H1 (cell line): ENCODE results near the gene UGT2B7. TPM values are rescaled to one million over a fixed set of nuclear protein-coding genes. Genes with fewer than 3 reads are reported as not detected.

ENCODE experiments used
- CTCF ChIA-PET: fragments of 300-600 bp; sonication (Branson Sonifier 250); formaldehyde crosslinking; loops from one replicate; lab custom pipeline; 2021; ENCODE audit not compliant: partially characterized antibody; lab: Charles Lee
- POLR2A ChIA-PET: fragments of 300-600 bp; sonication (Branson Sonifier 250); formaldehyde crosslinking; loops from one replicate; lab custom pipeline; 2021; ENCODE audit warnings: inconsistent platforms; ENCODE audit not compliant: partially characterized antibody; lab: Charles Lee
- DNase-seq, 2 experiments: peaks; one replicate each; pipeline versions ENCODE4 v3.0.0 to v3.0.0-alpha.2; 2010 to 2022; ENCODE audit warnings: low spot score in 2 of 2, low read depth in 1 of 2, mixed read lengths in 1 of 2
- FAIRE-seq: peaks from 2 replicates; lab custom pipeline; 2011; peaks lifted over from hg19 to GRCh38; lab: Jason Lieb, UNC
- H2AFZ ChIP-seq: 2 replicates; pipeline ENCODE4 v1.8.1; 2012; ENCODE audit warnings: low read length, inconsistent platforms
- H2AK5ac ChIP-seq: 2 replicates; pipeline ENCODE4 v1.6.1; 2013; ENCODE audit warnings: low read depth, low read length
- H2BK120ac ChIP-seq: replicated peaks from 2 replicates; pipeline ENCODE3; 2013; ENCODE audit warnings: low read depth, low read length, inconsistent platforms
- H2BK12ac ChIP-seq: 2 replicates; pipeline ENCODE4 v1.6.1; 2013; ENCODE audit warnings: low read depth, low read length
- H2BK15ac ChIP-seq: 2 replicates; pipeline ENCODE4 v1.6.1; 2013; ENCODE audit warnings: low read length
- H2BK20ac ChIP-seq: 2 replicates; pipeline ENCODE4 v1.6.1; 2013; ENCODE audit warnings: low read length
- H2BK5ac ChIP-seq: 2 replicates; pipeline ENCODE4 v1.6.1; 2013; ENCODE audit warnings: low read depth, low read length
- H3K14ac ChIP-seq: 2 replicates; pipeline ENCODE4 v1.6.1; 2013; ENCODE audit warnings: inconsistent platforms; ENCODE audit not compliant: insufficient read length
- H3K18ac ChIP-seq: 2 replicates; pipeline ENCODE4 v1.6.1; 2013; ENCODE audit warnings: low read length; ENCODE audit errors: extremely low read depth
- H3K23ac ChIP-seq: 2 replicates; pipeline ENCODE4 v1.6.1; 2013; ENCODE audit warnings: inconsistent platforms; ENCODE audit not compliant: insufficient read length
- H3K23me2 ChIP-seq: 2 replicates; pipeline ENCODE4 v1.6.1; 2013; ENCODE audit warnings: low read depth, low read length
- H3K27ac ChIP-seq: 2 replicates; pipeline ENCODE4 v1.6.1; 2011; ENCODE audit warnings: low read depth, low read length, inconsistent platforms
- H3K27me3 ChIP-seq, 4 experiments: replicated peaks in 1 of 4; 1 replicate in 1 of 4; 2 replicates in 3 of 4; pipeline versions ENCODE4 v1.6.1 to v1.8.1; 2011 to 2013; ENCODE audit warnings: low read length in 3 of 4, mild to moderate bottlenecking in 3 of 4, inconsistent platforms in 2 of 4, mixed read lengths in 2 of 4, moderate library complexity in 1 of 4; ENCODE audit not compliant: control insufficient read depth in 3 of 4, insufficient read depth in 3 of 4; ENCODE audit errors: extremely low read depth in 1 of 4
- H3K36me3 ChIP-seq, 4 experiments: 2 replicates each; pipeline versions ENCODE4 v1.6.1 to v1.8.1; 2011 to 2013; ENCODE audit warnings: mild to moderate bottlenecking in 4 of 4, low read length in 3 of 4, moderate library complexity in 2 of 4, control low read depth in 1 of 4, inconsistent platforms in 1 of 4; ENCODE audit not compliant: insufficient read depth in 4 of 4, control insufficient read depth in 2 of 4
- H3K4ac ChIP-seq: replicated peaks from 2 replicates; pipeline ENCODE3; 2013; ENCODE audit warnings: low read length, low read depth, mixed read lengths, inconsistent platforms; ENCODE audit not compliant: insufficient read length
- H3K4me1 ChIP-seq, 4 experiments: replicated peaks in 1 of 4; 1 replicate in 1 of 4; 2 replicates in 3 of 4; pipeline versions ENCODE4 v1.6.1 to v1.8.1; 2011 to 2013; ENCODE audit warnings: low read length in 3 of 4, inconsistent platforms in 2 of 4, mixed read lengths in 1 of 4; ENCODE audit not compliant: insufficient read depth in 4 of 4, control insufficient read depth in 3 of 4
- H3K4me2 ChIP-seq, 2 experiments: 2 replicates each; pipeline versions ENCODE4 v1.6.1 to v1.8.1; 2011 to 2013; ENCODE audit warnings: low read depth in 2 of 2, low read length in 2 of 2, control low read depth in 1 of 2, inconsistent platforms in 1 of 2, mild to moderate bottlenecking in 1 of 2; ENCODE audit not compliant: insufficient read depth in 1 of 2
- H3K4me3 ChIP-seq, 4 experiments: fragments of 200-600, 300-600 bp in 1 of 4; sonication (generic), shearing (Covaris generic), sonication (Bioruptor Twin) in 1 of 4; 2 replicates each; pipeline versions ENCODE4 v1.5.1 to v1.8.1; 2011 to 2016; ENCODE audit warnings: low read length in 4 of 4, low read depth in 3 of 4, control low read depth in 2 of 4, inconsistent platforms in 2 of 4, mild to moderate bottlenecking in 2 of 4, mixed read lengths in 1 of 4, moderate library complexity in 1 of 4; ENCODE audit not compliant: insufficient read depth in 2 of 4; ENCODE audit errors: extremely low read depth in 1 of 4
- H3K56ac ChIP-seq: replicated peaks from 2 replicates; pipeline ENCODE3; 2013; ENCODE audit warnings: low read depth, mild to moderate bottlenecking, mixed read lengths, low read length, inconsistent platforms; ENCODE audit not compliant: insufficient read length
- H3K79me1 ChIP-seq: 2 replicates; pipeline ENCODE4 v1.6.1; 2013; ENCODE audit warnings: low read depth, low read length, control low read depth
- H3K79me2 ChIP-seq, 2 experiments: 2 replicates each; pipeline versions ENCODE4 v1.6.1 to v1.8.1; 2012 to 2013; ENCODE audit warnings: low read length in 2 of 2, mild to moderate bottlenecking in 2 of 2, inconsistent platforms in 1 of 2; ENCODE audit not compliant: insufficient read depth in 2 of 2, control insufficient read depth in 1 of 2
- H3K9ac ChIP-seq, 4 experiments: replicated peaks in 1 of 4; 1 replicate in 1 of 4; 2 replicates in 3 of 4; pipeline versions ENCODE4 v1.6.1 to v1.8.1; 2011 to 2013; ENCODE audit warnings: low read depth in 3 of 4, low read length in 3 of 4, control low read depth in 2 of 4, mild to moderate bottlenecking in 2 of 4, moderate library complexity in 2 of 4, inconsistent platforms in 1 of 4; ENCODE audit errors: extremely low read depth in 1 of 4
- H3K9me3 ChIP-seq, 2 experiments: 2 replicates each; pipeline versions ENCODE4 v1.6.1 to v1.8.1; 2012 to 2013; ENCODE audit warnings: mild to moderate bottlenecking in 2 of 2, moderate library complexity in 2 of 2, control low read depth in 1 of 2, inconsistent platforms in 1 of 2, low read depth in 1 of 2, low read length in 1 of 2, mixed read lengths in 1 of 2; ENCODE audit not compliant: insufficient read depth in 2 of 2
- H4K20me1 ChIP-seq, 2 experiments: replicated peaks in 1 of 2; 2 replicates each; pipeline versions ENCODE3 to v1.8.1; 2011 to 2013; ENCODE audit warnings: inconsistent platforms in 2 of 2, low read length in 2 of 2, mild to moderate bottlenecking in 1 of 2; ENCODE audit not compliant: insufficient read depth in 2 of 2, control insufficient read depth in 1 of 2
- H4K5ac ChIP-seq: 2 replicates; pipeline ENCODE4 v1.6.1; 2013; ENCODE audit warnings: low read length, low read depth, mixed read lengths, inconsistent platforms; ENCODE audit not compliant: insufficient read length
- H4K8ac ChIP-seq: 2 replicates; pipeline ENCODE4 v1.8.0; 2013; ENCODE audit warnings: mild to moderate bottlenecking, moderate library complexity, low read length, inconsistent platforms; ENCODE audit not compliant: insufficient read depth; ENCODE audit errors: extremely low read depth
- H4K91ac ChIP-seq: replicated peaks from 2 replicates; pipeline ENCODE3; 2013; ENCODE audit warnings: low read length, mixed read lengths, inconsistent platforms; ENCODE audit not compliant: insufficient read length
- CBX5 ChIP-seq: fragments of 300-800, 300-1000 bp; sonication (generic); IDR thresholded peaks from 2 replicates; pipeline ENCODE4 v1.7.1; 2016; ENCODE audit warnings: antibody characterized with exemption, low read length, low read depth
- FOSL1 ChIP-seq: IDR thresholded peaks from 2 replicates; pipeline ENCODE4 v1.6.1; 2011; ENCODE audit warnings: mild to moderate bottlenecking, low read depth, low read length, moderate library complexity; ENCODE audit not compliant: insufficient read depth
- GTF2F1 ChIP-seq: IDR thresholded peaks from 2 replicates; pipeline ENCODE4 v1.6.1; 2012; ENCODE audit warnings: low read depth, low read length, improper control_type of control experiment, borderline replicate concordance
- HDAC6 ChIP-seq: IDR thresholded peaks from one replicate; pipeline ENCODE4 v1.7.1; 2012; ENCODE audit warnings: low read depth, mild to moderate bottlenecking, inconsistent platforms, low read length, moderate library complexity
- SIRT6 ChIP-seq: IDR thresholded peaks from one replicate; pipeline ENCODE4 v1.7.1; 2012; ENCODE audit warnings: low read length, inconsistent platforms
- SRF ChIP-seq: IDR thresholded peaks from 2 replicates; pipeline ENCODE4 v1.6.1; 2011; ENCODE audit warnings: mild to moderate bottlenecking, low read depth, low read length, moderate library complexity
- WGBS, 2 experiments: shearing (Covaris generic) in 1 of 2; methylation state at CpG; one replicate each; pipeline versions ENCODE4 v1.1.6 to v1.1.7; 2013 to 2015; ENCODE audit warnings: low lambda C conversion rate in 2 of 2, mixed read lengths in 2 of 2, inconsistent platforms in 1 of 2, low coverage in 1 of 2, missing lambda C conversion rate in 1 of 2; ENCODE audit not compliant: insufficient replicate concordance in 2 of 2, insufficient coverage in 1 of 2, insufficient read length in 1 of 2; ENCODE audit errors: extremely low coverage in 1 of 2, missing lambda C conversion rate in 1 of 2; 5-methylcytosine and 5-hydroxymethylcytosine counted together
- polyA plus RNA-seq, 7 experiments: library from polyadenylated mRNA; depleted of rRNA in 3 of 7; stranded (reverse) in 5 of 7; unstranded in 2 of 7; fragments of >200 nt in 5 of 7; fragments of 200-250 nt in 2 of 7; gene quantifications; 1 replicate in 5 of 7; 2 replicates in 1 of 7; 4 replicates in 1 of 7; pipeline versions ENCODE4 v1.2.1 to v1.2.3, GENCODE V29; 2011 to 2013; ENCODE audit warnings: missing spikeins in 2 of 7, mixed read lengths in 2 of 7
- total RNA-seq: library from RNA; stranded (reverse); fragmentation: NEBNext Ultra II Directional; extraction: Animal tissue kit (Norgen Biotek cat#: 25700); gene quantifications from 2 replicates; pipeline ENCODE4 v1.2.1, GENCODE V29; 2021

The UGT2B7 gene
- total and polyA plus RNA-seq, 2 of the 8 experiments (the other 6 are each of a cell fraction or from before 2014, with no cell fraction given), result not detected

- Histone ChIP-seq H2BK12ac (no peak overlapping the region), H3K79me1 (no peaks in the 10 kb centered on the region), H3K4ac (no peak overlapping the region), H3K79me2 (no peaks in the 10 kb centered on the region), H2BK5ac (no peak overlapping the region), H3K9me3 (no peaks in the 10 kb centered on the region), H3K9ac (no peak overlapping the region), H2AK5ac (no peak overlapping the region), H2BK15ac (no peak overlapping the region), H3K14ac (no peak overlapping the region), H3K23me2 (no peaks in the 10 kb centered on the region), H4K20me1 (no peaks in the 10 kb centered on the region), H4K8ac (no peak overlapping the region), H3K23ac (no peak overlapping the region), H4K5ac (no peak overlapping the region), H3K4me3 (no peak overlapping the region), H3K4me1 (no peaks in the 10 kb centered on the region), H3K56ac (no peak overlapping the region), H3K27ac (no peak overlapping the region), H3K18ac (no peak overlapping the region), H3K36me3 (no peaks in the 10 kb centered on the region), H2BK120ac (no peak overlapping the region), H4K91ac (no peak overlapping the region), H2BK20ac (no peak overlapping the region), H3K27me3 (no peaks in the 10 kb centered on the region), H3K4me2 (no peak overlapping the region), H2AFZ (no peak overlapping the region)
- TF ChIP-seq HDAC6, result no peak
- TF ChIP-seq FOSL1, result no peak
- no peak for TF ChIP-seq SIRT6
- TF ChIP-seq CBX5, result no peak
- TF ChIP-seq GTF2F1, result no peak
- no peak for TF ChIP-seq SRF
- DNase-seq, result no peak
- FAIRE-seq, result no peak
- WGBS, 2 experiments, result 92% methylated on average over 2 of the region's 2 CpGs; no CpG with 5 or more reads in 1 of the 2 experiments
- CTCF ChIA-PET, result interaction anchor here (0.6 kb wide), 1 partner anchor 623 kb away, joined by 3 read pairs; no protein-coding TSS in a partner anchor
- POLR2A ChIA-PET, result no interaction called here
Observed at GRCh38 chr4:69120870-69121269, 24.6 kb downstream of the UGT2B7 start.
